Neural progenitor cell (in vitro differentiated cells): ENCODE results near the gene GNAS-AS1. TPM values are rescaled to one million over a fixed set of nuclear protein-coding genes. Genes with fewer than 3 reads are reported as not detected.

ENCODE experiments used
- DNase-seq: peaks from one replicate; pipeline ENCODE4 v3.0.0-alpha.2; 2016; ENCODE audit warnings: low spot score
- H2AFZ ChIP-seq: fragments of 200-600 bp; sonication (generic); replicated peaks from 2 replicates; pipeline ENCODE4 v1.6.1; 2016; ENCODE audit warnings: antibody characterized with exemption
- H3F3A ChIP-seq: fragments of 200-600 bp; sonication (generic); 2 replicates; pipeline ENCODE4 v1.6.1; 2016; ENCODE audit warnings: antibody characterized with exemption, low read depth
- H3K27ac ChIP-seq: fragments of 200-600 bp; sonication (generic); 2 replicates; pipeline ENCODE4 v1.5.1; 2016; ENCODE audit warnings: mild to moderate bottlenecking
- H3K27me3 ChIP-seq: fragments of 200-600 bp; sonication (generic); 2 replicates; pipeline ENCODE4 v1.6.1; 2016; ENCODE audit warnings: mild to moderate bottlenecking, moderate library complexity
- H3K36me3 ChIP-seq: fragments of 200-600 bp; sonication (generic); 2 replicates; pipeline ENCODE4 v1.5.1; 2016
- H3K4me1 ChIP-seq: fragments of 200-600 bp; sonication (generic); 2 replicates; pipeline ENCODE4 v1.6.1; 2016; ENCODE audit warnings: mixed run types
- H3K4me2 ChIP-seq: fragments of 200-600 bp; sonication (generic); 2 replicates; pipeline ENCODE4 v1.6.1; 2016
- H3K4me3 ChIP-seq: fragments of 200-600 bp; sonication (generic); 2 replicates; pipeline ENCODE4 v1.5.1; 2016
- H3K79me2 ChIP-seq: fragments of 200-600 bp; sonication (generic); 2 replicates; pipeline ENCODE4 v1.6.1; 2016; ENCODE audit warnings: low read depth
- H3K9ac ChIP-seq: fragments of 200-600 bp; sonication (generic); 2 replicates; pipeline ENCODE4 v1.6.1; 2016
- H3K9me3 ChIP-seq: fragments of 200-600 bp; sonication (generic); 2 replicates; pipeline ENCODE4 v1.5.1; 2016; ENCODE audit warnings: low read depth
- H4K20me1 ChIP-seq: fragments of 200-600 bp; sonication (generic); 2 replicates; pipeline ENCODE4 v1.6.1; 2016; ENCODE audit warnings: low read depth
- H3K27ac Mint-ChIP-seq: 3 replicates; pipeline ENCODE4 v1.8.0; 2021; ENCODE audit warnings: mixed read lengths
- H3K27me3 Mint-ChIP-seq: 2 replicates; pipeline ENCODE4 v1.8.0; 2022; ENCODE audit warnings: low read depth, mild to moderate bottlenecking, inconsistent platforms, moderate library complexity, mixed read lengths; ENCODE audit not compliant: insufficient read depth
- H3K36me3 Mint-ChIP-seq: 3 replicates; pipeline ENCODE4 v1.8.0; 2021; ENCODE audit warnings: mixed read lengths
- H3K4me1 Mint-ChIP-seq: 3 replicates; pipeline ENCODE4 v1.8.0; 2021; ENCODE audit warnings: mixed read lengths
- H3K4me3 Mint-ChIP-seq: 3 replicates; pipeline ENCODE4 v1.8.0; 2021; ENCODE audit warnings: mild to moderate bottlenecking, moderate library complexity, mixed read lengths
- H3K9me3 Mint-ChIP-seq: 3 replicates; pipeline ENCODE4 v1.8.0; 2020; ENCODE audit warnings: mixed read lengths
- EZH2 ChIP-seq: fragments of 200-600 bp; sonication (generic); IDR thresholded peaks from 2 replicates; pipeline ENCODE4 v1.6.1; 2017; ENCODE audit warnings: antibody characterized with exemption, mild to moderate bottlenecking, moderate library complexity
- EZH2phosphoT487 ChIP-seq: fragments of 200-600 bp; sonication (generic); IDR thresholded peaks from 2 replicates; pipeline ENCODE4 v1.6.1; 2017; ENCODE audit warnings: antibody characterized with exemption
- total RNA-seq: library from RNA; depleted of rRNA; stranded (reverse); fragments of >200 nt; gene quantifications from 2 replicates; pipeline ENCODE4 v1.2.3, GENCODE V29; 2015; ENCODE audit warnings: low replicate concordance
- TF ChIP-seq, protein P1 (sequence below): fragments of 200-600 bp; sonication (generic); IDR thresholded peaks from 2 replicates; pipeline ENCODE4 v1.5.1; 2017; ENCODE audit warnings: antibody characterized with exemption, mild to moderate bottlenecking

Gene GNAS-AS1
- total RNA-seq, 1 donor from 2014 or later, result 5.8 TPM

DNA sequence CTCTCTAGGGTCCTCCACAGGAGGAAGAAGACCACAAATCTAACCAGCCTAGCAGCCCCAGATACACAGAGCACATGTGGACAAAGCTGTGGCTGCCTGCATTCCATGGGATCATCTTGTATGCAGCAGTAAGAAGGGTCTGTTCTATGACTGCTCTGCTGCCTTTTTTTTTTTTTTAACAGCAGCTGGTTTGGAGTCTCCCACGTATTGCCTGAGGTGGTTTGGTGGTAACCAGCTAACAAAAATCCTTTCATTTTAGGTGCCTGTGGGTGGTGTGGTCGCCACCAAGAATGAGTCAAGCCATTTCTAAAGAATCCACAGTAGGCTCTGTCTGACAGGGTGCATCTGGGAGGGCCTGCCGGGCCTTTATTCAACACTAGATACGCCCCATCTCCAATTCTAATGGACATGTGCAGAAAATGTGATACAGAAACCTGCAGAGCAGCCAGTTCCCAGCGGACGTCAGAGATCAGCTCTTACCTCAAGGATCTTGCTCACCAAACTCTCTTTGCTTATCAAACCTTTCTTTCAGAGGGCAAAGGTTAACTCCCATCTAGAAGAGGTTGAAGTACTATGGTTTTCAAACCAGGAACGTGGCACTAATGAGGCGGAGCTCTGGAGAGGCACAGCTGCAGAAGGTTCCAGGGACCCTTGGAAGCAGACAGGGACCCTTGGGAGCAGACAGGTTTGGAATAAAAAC is 32.0 kb downstream of the GNAS-AS1 start:
- H3K4me3 Mint-ChIP-seq, result peak overlapping the region; percentile 6
- H3K27ac Mint-ChIP-seq, result no peak overlapping the region
- H3K27me3 Mint-ChIP-seq, result peaks cover 7% of the 10 kb centered on the region
- no peaks in the 10 kb centered on the region for H3K79me2 ChIP-seq
- H3K9me3 Mint-ChIP-seq, result peaks cover 8% of the 10 kb centered on the region
- H3K4me1 Mint-ChIP-seq, result peaks cover 3% of the 10 kb centered on the region
- no peak for DNase-seq
- H3K27ac ChIP-seq, result no peak overlapping the region
- no peak overlapping the region for H3K9ac ChIP-seq
- no peak overlapping the region for H3K4me2 ChIP-seq
- TF ChIP-seq, protein P1, sequence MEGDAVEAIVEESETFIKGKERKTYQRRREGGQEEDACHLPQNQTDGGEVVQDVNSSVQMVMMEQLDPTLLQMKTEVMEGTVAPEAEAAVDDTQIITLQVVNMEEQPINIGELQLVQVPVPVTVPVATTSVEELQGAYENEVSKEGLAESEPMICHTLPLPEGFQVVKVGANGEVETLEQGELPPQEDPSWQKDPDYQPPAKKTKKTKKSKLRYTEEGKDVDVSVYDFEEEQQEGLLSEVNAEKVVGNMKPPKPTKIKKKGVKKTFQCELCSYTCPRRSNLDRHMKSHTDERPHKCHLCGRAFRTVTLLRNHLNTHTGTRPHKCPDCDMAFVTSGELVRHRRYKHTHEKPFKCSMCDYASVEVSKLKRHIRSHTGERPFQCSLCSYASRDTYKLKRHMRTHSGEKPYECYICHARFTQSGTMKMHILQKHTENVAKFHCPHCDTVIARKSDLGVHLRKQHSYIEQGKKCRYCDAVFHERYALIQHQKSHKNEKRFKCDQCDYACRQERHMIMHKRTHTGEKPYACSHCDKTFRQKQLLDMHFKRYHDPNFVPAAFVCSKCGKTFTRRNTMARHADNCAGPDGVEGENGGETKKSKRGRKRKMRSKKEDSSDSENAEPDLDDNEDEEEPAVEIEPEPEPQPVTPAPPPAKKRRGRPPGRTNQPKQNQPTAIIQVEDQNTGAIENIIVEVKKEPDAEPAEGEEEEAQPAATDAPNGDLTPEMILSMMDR, result no peak
- TF ChIP-seq EZH2phosphoT487 (no peak), EZH2 (no peak)
- H3K4me3 ChIP-seq, result no peak overlapping the region
- H2AFZ ChIP-seq, result no peak overlapping the region
- H3K36me3 ChIP-seq, result no peaks in the 10 kb centered on the region
- H3F3A ChIP-seq, result no peaks in the 10 kb centered on the region
- no peaks in the 10 kb centered on the region for H3K27me3 ChIP-seq
- H3K9me3 ChIP-seq, result no peaks in the 10 kb centered on the region
- H3K36me3 Mint-ChIP-seq, result peaks cover 12% of the 10 kb centered on the region
- no peaks in the 10 kb centered on the region for H3K4me1 ChIP-seq
- peaks cover 3% of the 10 kb centered on the region for H4K20me1 ChIP-seq

DNA sequence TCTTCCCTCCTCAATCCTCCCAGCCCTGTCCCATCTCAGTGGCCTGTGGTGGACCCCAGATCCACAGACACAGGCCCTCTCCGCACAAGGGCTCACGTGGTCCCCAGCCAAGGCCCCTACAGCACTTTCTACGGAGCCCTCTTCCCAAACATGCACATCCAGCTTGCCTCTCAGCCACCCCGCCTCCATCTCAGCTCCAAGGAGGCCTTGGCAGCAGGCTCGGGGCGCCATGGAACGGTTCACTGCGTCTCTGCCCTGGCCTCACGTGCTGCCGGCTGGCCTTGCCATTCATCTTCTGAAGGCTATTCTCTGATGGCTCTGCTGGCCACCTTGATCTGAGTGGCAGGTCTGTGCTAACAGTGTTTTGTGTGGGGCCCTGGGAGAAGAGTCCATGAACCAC is 33.0 kb downstream of the GNAS-AS1 start:
- H3K4me3 Mint-ChIP-seq, result no peak overlapping the region
- Histone ChIP-seq H3K36me3 (no peaks in the 10 kb centered on the region), H3K4me3 (no peak overlapping the region), H3K4me2 (no peak overlapping the region), H3F3A (no peaks in the 10 kb centered on the region), H3K79me2 (no peaks in the 10 kb centered on the region), H3K9me3 (no peaks in the 10 kb centered on the region), H3K4me1 (no peaks in the 10 kb centered on the region), H3K27me3 (no peaks in the 10 kb centered on the region), H4K20me1 (peaks cover 3% of the 10 kb centered on the region), H3K9ac (no peak overlapping the region), H2AFZ (no peak overlapping the region), H3K27ac (no peak overlapping the region)
- no peak for TF ChIP-seq EZH2
- no peak for TF ChIP-seq EZH2phosphoT487
- TF ChIP-seq, protein P1, result no peak
- H3K9me3 Mint-ChIP-seq, result peaks cover 8% of the 10 kb centered on the region
- peaks cover 7% of the 10 kb centered on the region for H3K27me3 Mint-ChIP-seq
- H3K27ac Mint-ChIP-seq, result peak overlapping the region; percentile 70
- H3K4me1 Mint-ChIP-seq, result peaks cover 3% of the 10 kb centered on the region
- H3K36me3 Mint-ChIP-seq, result peaks cover 12% of the 10 kb centered on the region
- DNase-seq, result no peak

DNA sequence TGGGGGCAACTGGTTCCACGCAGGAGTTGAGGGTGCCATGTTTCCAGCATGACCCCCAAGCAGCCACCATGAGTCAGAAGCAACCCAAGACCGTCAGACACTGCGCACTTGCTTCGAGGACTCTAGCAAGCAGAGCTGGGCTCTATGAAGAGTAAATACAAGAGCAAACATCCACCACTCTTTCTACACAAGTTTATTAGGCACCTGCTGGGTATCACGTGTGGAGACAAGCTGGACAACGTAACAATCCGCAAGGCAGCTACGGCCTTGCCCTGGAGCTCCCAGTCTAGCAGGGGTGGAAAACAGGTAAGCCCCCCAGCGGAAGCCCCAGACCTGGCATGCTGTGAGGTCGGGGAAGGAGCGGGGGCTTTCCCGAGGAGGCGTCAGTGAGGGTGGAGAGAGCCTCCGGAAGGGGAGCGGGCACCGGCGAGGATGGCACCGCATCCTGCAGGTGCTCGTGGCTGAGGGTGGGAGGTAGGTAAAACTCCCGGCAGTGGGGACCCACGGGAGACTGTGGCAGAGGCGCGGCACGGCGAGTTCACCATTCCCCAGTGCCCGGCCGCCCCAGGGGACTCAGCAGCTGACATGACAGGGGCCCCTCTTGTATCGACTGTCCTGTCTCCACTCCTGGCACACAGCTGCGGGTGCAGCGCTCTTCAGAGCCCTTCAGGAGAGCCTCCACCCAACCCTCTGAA is 33.6 kb downstream of the GNAS-AS1 start:
- no peaks in the 10 kb centered on the region for H3K79me2 ChIP-seq
- no peaks in the 10 kb centered on the region for H3K27me3 ChIP-seq
- H2AFZ ChIP-seq, result no peak overlapping the region
- no peak overlapping the region for H3K4me3 ChIP-seq
- H4K20me1 ChIP-seq, result peaks cover 3% of the 10 kb centered on the region
- H3K9me3 ChIP-seq, result no peaks in the 10 kb centered on the region
- Mint-ChIP-seq H3K36me3 (peaks cover 12% of the 10 kb centered on the region), H3K9me3 (peaks cover 8% of the 10 kb centered on the region), H3K4me3 (no peak overlapping the region), H3K27me3 (peaks cover 7% of the 10 kb centered on the region), H3K4me1 (peaks cover 3% of the 10 kb centered on the region), H3K27ac (peak overlapping the region; percentile 70)
- no peaks in the 10 kb centered on the region for H3K4me1 ChIP-seq
- no peak overlapping the region for H3K4me2 ChIP-seq
- H3K36me3 ChIP-seq, result no peaks in the 10 kb centered on the region
- no peak overlapping the region for H3K27ac ChIP-seq
- H3K9ac ChIP-seq, result no peak overlapping the region
- TF ChIP-seq EZH2 (no peak), EZH2phosphoT487 (no peak)
- TF ChIP-seq, protein P1, result no peak
- DNase-seq, result no peak
- no peaks in the 10 kb centered on the region for H3F3A ChIP-seq
